Putamen (tissue), 1 donor: ENCODE results near the gene TPO.

ENCODE experiments used
- DNase-seq: peaks from one replicate; pipeline ENCODE4 v3.0.0-alpha.2; 2016; ENCODE audit warnings: low spot score

The TPO gene

GRCh38 chr2:1450915-1451314, 37.7 kb downstream of the TPO start:
- DNase-seq = no peak

DNA sequence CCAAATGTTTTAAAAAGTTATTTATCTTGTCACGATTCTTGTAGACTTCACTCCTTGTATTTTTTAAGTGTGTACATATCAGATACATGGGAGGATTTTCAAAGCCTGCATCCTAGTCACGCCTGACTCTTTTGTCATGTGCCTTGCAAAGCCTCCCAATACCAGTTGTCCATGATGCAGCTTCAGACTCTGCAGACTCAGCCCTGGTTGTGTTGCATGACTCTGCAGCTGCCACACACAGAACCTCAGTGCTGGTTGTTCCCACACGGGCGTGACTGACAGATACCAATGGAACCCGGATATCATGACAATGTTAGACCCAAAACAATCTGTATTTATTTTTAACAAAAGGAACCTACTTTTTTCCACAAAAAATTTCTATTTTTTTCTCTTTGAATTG, 38.2 kb downstream of the TPO start:
- no peak for DNase-seq

DNA sequence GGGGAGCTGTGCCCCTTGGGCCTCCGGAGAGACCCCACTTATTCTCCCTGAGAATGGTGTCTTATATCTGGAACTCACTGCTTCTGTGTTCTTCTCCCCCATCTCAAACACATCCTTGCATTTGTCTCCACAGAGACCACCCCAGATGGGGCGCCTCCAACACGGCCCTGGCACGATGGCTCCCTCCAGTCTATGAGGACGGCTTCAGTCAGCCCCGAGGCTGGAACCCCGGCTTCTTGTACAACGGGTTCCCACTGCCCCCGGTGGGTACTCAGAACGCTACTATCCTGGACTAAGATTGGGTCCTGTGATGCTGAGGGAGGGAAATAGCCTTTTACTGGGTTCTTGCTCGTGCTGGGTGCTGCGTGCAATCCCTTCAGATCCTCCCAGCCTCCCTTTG, 40.3 kb downstream of the TPO start:
- no peak for DNase-seq

GRCh38 chr2:1454346-1454745, 41.1 kb downstream of the TPO start:
- no peak for DNase-seq

DNA sequence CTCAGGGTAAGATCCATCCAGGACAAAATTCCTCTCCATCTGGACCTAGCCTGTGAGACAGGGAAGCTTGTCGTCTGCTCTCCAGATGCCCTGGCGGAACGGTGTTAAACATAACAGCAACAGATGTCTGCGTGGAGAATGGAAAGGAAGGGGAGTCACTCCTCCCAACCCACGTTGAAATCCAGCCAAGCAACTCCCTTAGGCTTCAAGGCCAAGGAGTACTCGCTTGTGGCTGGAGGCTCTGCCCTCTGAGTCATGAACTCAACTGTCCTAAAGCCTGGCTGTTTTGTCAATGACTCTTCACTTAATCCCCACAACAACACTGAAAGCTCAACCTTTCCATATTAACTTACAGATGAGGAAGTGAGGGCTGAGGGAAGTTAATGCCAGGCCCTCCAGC, 42.2 kb downstream of the TPO start:
- no peak for DNase-seq

GRCh38 chr2:1458432-1458831, 45.2 kb downstream of the TPO start:
- no peak for DNase-seq

- no peak for DNase-seq
Measured at GRCh38 chr2:1459727-1460126, 46.5 kb downstream of the TPO start.

GRCh38 chr2:1460851-1461418, 47.7 kb downstream of the TPO start:
- DNase-seq = no peak

GRCh38 chr2:1461507-1462390, 48.5 kb downstream of the TPO start:
- no peak for DNase-seq

DNA sequence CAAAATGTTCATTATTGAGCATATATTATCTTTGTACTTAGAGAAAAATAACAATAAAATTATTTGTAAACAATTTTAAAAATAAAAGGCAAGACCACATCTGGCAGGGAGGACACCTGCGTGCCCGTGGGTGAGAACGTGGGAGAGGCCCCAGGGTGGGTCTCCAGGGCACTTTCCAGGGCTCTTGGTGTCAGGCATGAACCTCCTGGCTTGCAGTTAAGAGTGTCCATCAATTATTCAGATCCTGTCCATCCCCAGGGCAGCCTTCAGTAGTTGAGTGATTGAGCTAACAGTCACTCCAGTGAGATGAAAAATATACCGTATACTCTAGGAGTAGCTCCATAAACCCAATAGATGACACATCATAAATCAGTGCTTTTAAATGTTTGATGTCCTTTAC, 49.7 kb downstream of the TPO start:
- no peak for DNase-seq

GRCh38 chr2:1472350-1472749, 59.1 kb downstream of the TPO start:
- no peak for DNase-seq

DNA sequence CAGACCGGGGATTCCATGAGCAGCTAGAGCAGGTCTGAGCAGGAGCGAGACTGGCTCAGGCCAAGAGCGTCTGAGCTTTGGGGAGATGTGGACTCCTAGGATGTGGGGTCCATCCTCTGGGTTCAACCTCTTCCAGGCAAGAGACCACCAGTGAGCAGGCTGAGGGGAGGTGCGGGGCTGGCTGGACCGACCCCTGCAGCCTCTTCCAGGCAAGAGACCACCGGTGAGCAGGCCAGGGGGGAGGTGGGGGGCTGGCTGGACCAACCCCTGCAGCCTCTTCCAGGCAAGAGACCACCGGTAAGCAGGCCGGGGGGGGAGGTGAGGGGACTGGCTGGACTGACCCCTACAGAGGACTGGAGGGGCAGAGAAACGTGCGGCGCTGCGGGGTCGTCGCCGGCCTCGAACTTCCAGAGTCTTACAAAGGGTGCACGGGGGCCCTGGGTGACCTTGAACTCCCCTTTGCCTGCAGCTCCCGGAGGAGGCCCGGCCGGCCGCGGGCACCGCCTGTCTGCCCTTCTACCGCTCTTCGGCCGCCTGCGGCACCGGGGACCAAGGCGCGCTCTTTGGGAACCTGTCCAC, 63.4 kb downstream of the TPO start:
- DNase-seq = no peak

DNA sequence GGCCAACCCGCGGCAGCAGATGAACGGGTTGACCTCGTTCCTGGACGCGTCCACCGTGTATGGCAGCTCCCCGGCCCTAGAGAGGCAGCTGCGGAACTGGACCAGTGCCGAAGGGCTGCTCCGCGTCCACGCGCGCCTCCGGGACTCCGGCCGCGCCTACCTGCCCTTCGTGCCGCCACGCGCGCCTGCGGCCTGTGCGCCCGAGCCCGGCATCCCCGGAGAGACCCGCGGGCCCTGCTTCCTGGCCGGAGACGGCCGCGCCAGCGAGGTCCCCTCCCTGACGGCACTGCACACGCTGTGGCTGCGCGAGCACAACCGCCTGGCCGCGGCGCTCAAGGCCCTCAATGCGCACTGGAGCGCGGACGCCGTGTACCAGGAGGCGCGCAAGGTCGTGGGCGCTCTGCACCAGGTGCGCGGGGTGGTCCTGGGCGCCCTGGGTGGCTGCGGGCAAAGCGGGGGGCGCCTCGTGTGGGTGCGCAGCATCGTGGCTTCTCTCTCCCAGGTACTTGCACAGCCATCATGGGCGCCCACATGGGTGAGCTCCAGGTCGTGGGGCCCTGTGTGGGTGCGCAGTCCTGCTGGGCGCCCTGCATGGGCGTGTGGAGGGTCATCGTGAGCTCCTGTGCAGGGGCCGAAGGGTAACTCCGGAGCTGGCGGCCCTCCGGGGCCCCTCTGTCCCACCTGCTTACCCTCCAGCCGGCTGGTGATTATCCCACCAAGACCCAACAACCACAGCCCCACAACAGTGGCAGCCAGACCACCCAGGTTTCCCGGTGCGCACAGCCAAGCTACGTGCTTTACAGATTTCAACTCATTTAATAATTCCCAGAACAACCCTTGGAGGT, 64.2 kb downstream of the TPO start:
- no peak for DNase-seq

DNA sequence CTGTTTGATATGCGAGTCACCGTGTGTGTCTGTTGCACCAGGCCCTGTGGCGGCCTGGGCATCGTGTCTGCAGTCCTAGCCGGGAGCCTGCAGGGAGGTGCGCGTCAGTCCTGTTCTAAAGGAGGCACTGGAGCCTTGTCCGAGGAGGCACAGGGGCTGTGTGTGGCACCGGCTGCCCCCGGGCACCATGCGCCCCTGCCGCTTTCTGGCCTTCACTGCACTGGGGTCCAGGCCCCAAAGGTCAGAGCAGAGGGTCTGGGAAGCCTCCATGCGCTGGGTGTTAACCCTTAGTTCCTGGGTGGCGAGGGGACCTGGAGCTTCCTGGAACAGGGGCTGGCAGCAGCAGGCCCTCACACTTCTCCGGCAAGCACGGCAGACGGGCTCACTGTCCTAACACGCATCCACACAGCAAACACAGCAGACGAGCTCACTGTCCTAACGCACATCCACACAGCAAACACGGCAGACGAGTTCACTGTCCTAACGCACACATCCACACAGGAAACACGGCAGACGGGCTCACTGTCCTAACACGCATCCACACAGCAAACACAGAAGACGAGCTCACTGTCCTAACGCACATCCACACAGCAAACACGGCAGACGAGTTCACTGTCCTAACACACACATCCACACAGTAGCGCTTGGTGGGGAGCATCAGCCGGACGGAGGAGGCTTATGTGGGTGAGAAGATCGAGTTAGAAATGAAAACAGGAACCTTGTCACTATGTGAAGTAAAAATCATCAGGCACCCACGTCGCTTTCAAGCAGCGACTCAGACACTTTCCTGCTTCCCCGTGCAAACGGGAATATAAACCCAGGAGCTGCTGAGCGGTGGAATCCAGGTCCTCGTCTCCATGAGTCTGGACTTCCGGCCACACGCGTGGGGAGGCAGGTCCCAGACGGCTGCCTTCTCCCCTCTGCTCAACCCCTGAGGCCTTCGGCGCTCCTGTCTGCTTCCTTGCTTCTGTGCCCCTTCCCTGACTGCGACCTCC, 65.3 kb downstream of the TPO start:
- DNase-seq = no peak

DNA sequence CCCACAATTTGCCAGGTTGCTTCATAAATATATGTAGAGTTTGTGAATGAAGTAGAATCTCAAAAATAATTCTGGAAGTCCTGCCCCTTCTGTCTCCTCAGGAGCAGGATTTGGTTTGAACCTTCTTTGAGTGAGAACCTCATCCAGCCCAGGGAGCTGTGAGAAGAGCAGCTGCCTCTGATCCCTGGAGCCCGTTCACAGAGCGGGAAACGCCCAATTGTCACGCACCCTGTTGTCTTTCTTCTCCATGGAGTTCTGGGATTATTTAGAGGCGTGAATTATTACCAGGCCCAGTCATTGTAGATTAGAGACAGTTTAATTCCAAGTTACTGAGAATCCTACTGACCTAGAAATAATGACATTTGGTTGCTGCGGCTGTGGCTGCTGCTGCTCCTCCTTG, 66.1 kb downstream of the TPO start:
- DNase-seq = no peak

- DNase-seq = no peak
Measured at GRCh38 chr2:1480671-1481076, 67.4 kb downstream of the TPO start.

DNA sequence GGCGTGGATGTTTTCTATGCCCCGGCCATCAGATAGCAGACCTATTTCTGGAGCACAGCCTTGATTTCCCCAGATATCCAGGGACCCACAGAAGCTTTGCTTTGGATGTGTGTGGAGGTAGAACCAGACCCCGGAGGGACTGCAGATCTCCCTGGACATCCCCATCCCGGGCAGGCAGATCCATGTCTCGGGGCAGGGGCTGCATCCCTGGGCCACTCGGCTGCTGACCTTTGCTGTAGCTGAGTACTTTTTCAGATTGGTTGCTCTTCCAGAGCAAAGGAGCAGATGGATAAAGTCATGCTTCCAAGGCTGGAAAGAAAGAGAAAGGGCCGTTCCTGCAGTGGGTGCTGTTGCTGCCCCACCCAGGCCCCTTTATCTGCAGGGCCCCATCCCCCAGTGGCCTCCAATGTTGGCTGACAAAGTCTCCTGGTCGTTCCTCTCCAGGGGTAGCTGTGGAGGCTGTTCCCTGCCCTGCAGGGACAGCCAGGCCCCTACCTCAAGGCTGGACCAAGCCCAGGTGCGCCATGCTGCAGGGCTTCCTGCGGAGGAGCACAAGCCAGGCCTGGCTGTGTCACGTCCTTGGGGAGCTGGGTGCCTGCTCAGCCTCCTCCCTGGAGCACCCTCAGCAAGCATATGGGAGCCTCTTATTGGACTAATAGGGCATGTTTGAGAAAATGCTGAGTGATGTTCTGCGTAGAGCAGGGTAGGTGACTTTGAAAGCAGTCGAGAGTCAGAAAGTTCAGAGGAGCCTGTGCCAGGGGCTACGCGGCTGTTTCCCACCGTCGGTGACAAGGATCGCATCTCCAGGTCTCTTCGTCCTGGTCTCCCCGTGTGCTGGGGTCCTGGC, 68.4 kb downstream of the TPO start:
- no peak for DNase-seq

DNA sequence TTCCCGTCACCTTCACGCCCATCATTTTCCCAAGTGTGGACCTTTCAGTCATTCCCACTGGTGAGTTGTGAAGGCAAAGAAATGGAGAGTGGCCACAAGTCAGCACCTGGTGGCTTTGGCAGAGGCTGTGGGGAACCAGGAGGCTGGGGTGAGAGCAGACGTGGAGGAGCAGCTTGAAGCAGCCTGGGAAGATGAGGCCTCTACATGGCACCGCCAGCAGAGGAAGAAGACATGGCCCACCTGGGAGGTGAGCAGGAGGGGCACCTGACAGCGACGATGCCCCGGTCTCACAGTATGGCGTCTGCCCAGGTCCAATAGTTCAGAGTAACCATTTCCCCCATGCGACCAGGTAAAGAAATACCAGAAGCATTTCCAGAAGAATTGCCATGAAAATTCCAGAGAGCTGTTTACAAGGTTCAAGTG, 69.0 kb downstream of the TPO start:
- no peak for DNase-seq

DNA sequence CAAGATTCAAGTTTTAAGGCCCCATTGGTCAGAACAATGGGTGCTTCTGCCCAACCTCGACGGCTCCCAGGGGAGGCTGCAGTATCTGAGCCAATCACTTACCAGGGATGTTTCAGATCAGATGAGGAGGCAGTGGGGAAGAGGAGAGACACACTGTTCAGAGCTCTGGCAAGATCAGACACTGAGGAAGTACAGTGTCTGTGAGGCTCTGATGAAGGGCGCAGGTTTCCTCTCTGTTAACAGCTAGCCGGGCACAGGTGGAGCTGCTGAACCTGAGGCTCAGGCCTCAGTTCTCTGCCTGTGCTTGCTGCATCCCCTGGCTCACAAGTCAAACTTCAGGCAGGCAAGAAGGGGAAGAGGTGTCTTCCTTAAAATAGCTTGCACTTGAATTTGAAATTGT, 69.7 kb downstream of the TPO start:
- no peak for DNase-seq

DNA sequence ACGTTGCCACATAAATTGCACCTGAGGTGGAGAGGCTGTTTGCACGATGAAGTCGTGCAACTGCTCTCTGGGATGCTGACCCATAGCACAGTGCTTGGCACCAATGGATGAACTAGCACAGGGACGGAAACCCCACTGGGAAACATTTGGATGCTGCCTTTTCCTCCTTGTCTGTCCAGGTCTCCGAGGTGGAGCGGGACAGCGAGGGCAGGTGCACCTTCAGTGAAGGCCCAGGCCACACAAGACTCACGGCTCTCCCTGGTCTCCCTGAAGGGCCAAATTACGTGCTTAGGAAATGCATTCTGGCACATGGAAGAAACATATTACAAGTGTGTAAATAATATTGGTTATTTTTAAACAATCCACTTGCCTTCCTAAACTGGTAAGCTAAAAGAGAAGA, 70.3 kb downstream of the TPO start:
- no peak for DNase-seq
